Fibroblast of lung (primary cell): ENCODE measurements around the gene ADAMTS14. TPM values are rescaled to one million over a fixed set of nuclear protein-coding genes. Genes with fewer than 3 reads are reported as not detected.

Source experiments
- DNase-seq, 2 donors: peaks; one replicate each; pipeline versions ENCODE4 v3.0.0 to v3.0.0-alpha.2; 2010; ENCODE audit warnings: low read depth in 2 of 2
- H2AFZ ChIP-seq: 2 replicates; pipeline ENCODE4 v1.5.1; 2012; ENCODE audit warnings: low read length, control low read depth, inconsistent platforms
- H3K27ac ChIP-seq: 2 replicates; pipeline ENCODE4 v1.5.1; 2011; ENCODE audit warnings: low read length, control low read depth; ENCODE audit not compliant: insufficient read depth
- H3K27me3 ChIP-seq: 2 replicates; pipeline ENCODE4 v1.5.1; 2011; ENCODE audit warnings: mild to moderate bottlenecking, low read length; ENCODE audit not compliant: control insufficient read depth, insufficient read depth
- H3K36me3 ChIP-seq: 2 replicates; pipeline ENCODE4 v1.5.1; 2011; ENCODE audit warnings: low read length; ENCODE audit not compliant: control insufficient read depth, insufficient read depth
- H3K4me1 ChIP-seq: 2 replicates; pipeline ENCODE4 v1.5.1; 2011; ENCODE audit warnings: low read length; ENCODE audit not compliant: control insufficient read depth, insufficient read depth; ENCODE audit errors: extremely low read depth
- H3K4me2 ChIP-seq: 2 replicates; pipeline ENCODE4 v1.5.1; 2011; ENCODE audit warnings: low read length, control low read depth; ENCODE audit not compliant: insufficient read depth; ENCODE audit errors: extremely low read depth
- H3K4me3 ChIP-seq, 4 experiments: fragments of 200-600 bp in 1 of 4; sonication (generic) in 1 of 4; replicated peaks in 1 of 4; 2 replicates each; pipeline ENCODE4 v1.5.1; 2011 to 2016; ENCODE audit warnings: low read length in 4 of 4, low read depth in 3 of 4, mild to moderate bottlenecking in 3 of 4, control low read depth in 2 of 4, inconsistent platforms in 1 of 4, mixed read lengths in 1 of 4; ENCODE audit not compliant: insufficient read depth in 1 of 4; ENCODE audit errors: control extremely low read depth in 1 of 4
- H3K79me2 ChIP-seq: 2 replicates; pipeline ENCODE4 v1.5.1; 2012; ENCODE audit warnings: mild to moderate bottlenecking, low read length, inconsistent platforms; ENCODE audit not compliant: control insufficient read depth, insufficient read depth
- H3K9ac ChIP-seq: 2 replicates; pipeline ENCODE4 v1.5.1; 2011; ENCODE audit warnings: mild to moderate bottlenecking, low read length, control low read depth; ENCODE audit not compliant: insufficient read depth
- H3K9me3 ChIP-seq: 2 replicates; pipeline ENCODE4 v1.5.1; 2012; ENCODE audit warnings: low read depth, low read length; ENCODE audit not compliant: control insufficient read depth, insufficient read depth
- H4K20me1 ChIP-seq: 2 replicates; pipeline ENCODE4 v1.5.1; 2011; ENCODE audit warnings: low read length; ENCODE audit not compliant: control insufficient read depth, insufficient read depth; ENCODE audit errors: extremely low read depth
- EZH2 ChIP-seq: IDR thresholded peaks from 2 replicates; pipeline ENCODE4 v1.5.1; 2012; ENCODE audit warnings: low read length, control low read depth, mild to moderate bottlenecking; ENCODE audit errors: missing control alignments
- polyA plus RNA-seq, 2 donors: library from polyadenylated mRNA; depleted of rRNA in 1 of 2; stranded (reverse) in 1 of 2; unstranded in 1 of 2; fragments of >200 nt; gene quantifications; 2 replicates each; pipeline ENCODE4 v1.2.1, GENCODE V29; 2011 to 2012; ENCODE audit warnings: missing spikeins in 1 of 2
- total RNA-seq: library from RNA; depleted of rRNA; stranded (reverse); fragments of >200 nt; gene quantifications from 2 replicates; pipeline ENCODE4 v1.2.1, GENCODE V29; 2014
- TF ChIP-seq, protein P1 (sequence below), 2 donors: IDR thresholded peaks in 1 of 2; conservative IDR thresholded peaks in 1 of 2; 1 replicate in 1 of 2; 2 replicates in 1 of 2; pipeline ENCODE4 v1.5.1; 2011 to 2012; ENCODE audit warnings: low read length in 2 of 2, control low read depth in 1 of 2, inconsistent platforms in 1 of 2, low read depth in 1 of 2, mild to moderate bottlenecking in 1 of 2

Gene ADAMTS14
- total and polyA plus RNA-seq, 2 donors (not counting 1 experiment from before 2014, with no cell fraction given), result 4.1 to 6.2 TPM

DNA sequence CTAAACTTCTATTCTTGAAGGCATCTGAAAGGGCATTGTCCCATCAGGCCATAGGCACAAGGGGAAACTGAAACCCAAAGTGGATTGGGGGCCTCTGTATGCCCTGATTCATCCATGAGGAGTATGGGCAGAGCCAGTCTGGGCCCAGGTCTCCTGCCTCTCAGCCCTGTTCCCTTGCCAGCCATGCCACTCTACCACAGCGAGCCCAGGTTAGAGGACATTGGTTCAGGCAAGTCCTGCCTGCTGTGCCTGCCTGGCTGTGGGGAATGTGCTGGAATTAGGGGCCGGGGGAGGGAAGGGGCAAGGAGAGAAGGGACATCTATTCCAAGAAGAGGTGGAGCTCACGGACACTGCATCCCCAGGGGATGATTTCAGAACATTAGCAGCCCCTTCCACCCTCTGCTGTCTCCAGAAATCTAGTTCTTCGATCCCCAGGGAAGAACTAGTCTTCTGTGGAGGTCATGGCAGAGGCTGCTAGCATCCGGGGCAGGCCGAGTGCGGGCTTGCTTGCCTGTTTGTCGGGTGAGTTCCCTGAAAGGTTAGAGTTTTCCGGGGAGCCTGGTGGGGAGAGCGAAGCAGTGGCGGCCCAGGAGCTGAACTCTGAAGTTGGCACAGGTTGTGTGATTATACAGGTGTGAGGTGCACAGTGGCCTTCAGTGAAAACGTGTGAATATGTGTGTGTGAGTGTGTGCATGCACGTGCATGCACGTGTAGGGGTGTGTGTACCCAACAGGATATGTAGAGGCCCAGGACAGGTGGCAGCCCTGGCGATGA is 75.1 kb downstream of the ADAMTS14 start:
- Histone ChIP-seq H3K79me2 (no peaks in the 10 kb centered on the region), H3K9ac (no peak overlapping the region), H3K27me3 (no peaks in the 10 kb centered on the region), H3K27ac (no peak overlapping the region), H2AFZ (no peak overlapping the region), H3K4me1 (no peaks in the 10 kb centered on the region), H4K20me1 (no peaks in the 10 kb centered on the region), H3K36me3 (peaks cover 3% of the 10 kb centered on the region), H3K4me2 (no peak overlapping the region), H3K9me3 (no peaks in the 10 kb centered on the region), H3K4me3 (no peak overlapping the region)
- TF ChIP-seq, protein P1, sequence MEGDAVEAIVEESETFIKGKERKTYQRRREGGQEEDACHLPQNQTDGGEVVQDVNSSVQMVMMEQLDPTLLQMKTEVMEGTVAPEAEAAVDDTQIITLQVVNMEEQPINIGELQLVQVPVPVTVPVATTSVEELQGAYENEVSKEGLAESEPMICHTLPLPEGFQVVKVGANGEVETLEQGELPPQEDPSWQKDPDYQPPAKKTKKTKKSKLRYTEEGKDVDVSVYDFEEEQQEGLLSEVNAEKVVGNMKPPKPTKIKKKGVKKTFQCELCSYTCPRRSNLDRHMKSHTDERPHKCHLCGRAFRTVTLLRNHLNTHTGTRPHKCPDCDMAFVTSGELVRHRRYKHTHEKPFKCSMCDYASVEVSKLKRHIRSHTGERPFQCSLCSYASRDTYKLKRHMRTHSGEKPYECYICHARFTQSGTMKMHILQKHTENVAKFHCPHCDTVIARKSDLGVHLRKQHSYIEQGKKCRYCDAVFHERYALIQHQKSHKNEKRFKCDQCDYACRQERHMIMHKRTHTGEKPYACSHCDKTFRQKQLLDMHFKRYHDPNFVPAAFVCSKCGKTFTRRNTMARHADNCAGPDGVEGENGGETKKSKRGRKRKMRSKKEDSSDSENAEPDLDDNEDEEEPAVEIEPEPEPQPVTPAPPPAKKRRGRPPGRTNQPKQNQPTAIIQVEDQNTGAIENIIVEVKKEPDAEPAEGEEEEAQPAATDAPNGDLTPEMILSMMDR (conservative IDR thresholded peaks at IDR 0.05 in 1 of 2, IDR thresholded peaks at IDR 0.05 in 1 of 2; ENCODE audit: low read depth in 1 of 2, low read length in 2 of 2), result no peak
- no peak for TF ChIP-seq EZH2
- no peak for DNase-seq

DNA sequence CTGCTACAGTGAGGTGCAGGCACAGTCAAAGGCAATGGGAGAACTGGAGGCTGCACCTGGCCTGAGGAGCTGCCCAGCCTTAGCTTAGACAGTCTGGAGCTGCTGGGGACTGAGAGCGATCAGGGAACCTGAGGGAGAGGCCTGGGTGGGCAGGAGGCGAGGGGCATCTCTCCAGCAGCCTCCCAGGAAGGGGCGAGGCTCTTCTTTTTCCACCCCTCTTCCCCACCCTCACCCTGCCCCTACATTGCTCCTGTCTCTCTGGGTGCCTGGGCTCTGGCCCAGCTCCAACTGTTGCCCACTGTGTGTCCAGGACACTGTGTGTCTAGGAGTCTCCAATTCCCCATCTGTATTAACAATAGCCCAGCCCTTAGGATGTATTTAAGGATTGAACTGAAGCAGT is 76.0 kb downstream of the ADAMTS14 start:
- Histone ChIP-seq H3K4me2 (no peak overlapping the region), H3K27me3 (no peaks in the 10 kb centered on the region), H3K36me3 (peaks cover 3% of the 10 kb centered on the region), H2AFZ (no peak overlapping the region), H3K4me1 (no peaks in the 10 kb centered on the region), H3K79me2 (no peaks in the 10 kb centered on the region), H4K20me1 (no peaks in the 10 kb centered on the region), H3K4me3 (no peak overlapping the region), H3K27ac (no peak overlapping the region), H3K9me3 (no peaks in the 10 kb centered on the region), H3K9ac (no peak overlapping the region)
- DNase-seq, result no peak
- no peak for TF ChIP-seq EZH2
- TF ChIP-seq, protein P1 (conservative IDR thresholded peaks at IDR 0.05 in 1 of 2, IDR thresholded peaks at IDR 0.05 in 1 of 2; ENCODE audit: low read depth in 1 of 2, low read length in 2 of 2), result no peak

DNA sequence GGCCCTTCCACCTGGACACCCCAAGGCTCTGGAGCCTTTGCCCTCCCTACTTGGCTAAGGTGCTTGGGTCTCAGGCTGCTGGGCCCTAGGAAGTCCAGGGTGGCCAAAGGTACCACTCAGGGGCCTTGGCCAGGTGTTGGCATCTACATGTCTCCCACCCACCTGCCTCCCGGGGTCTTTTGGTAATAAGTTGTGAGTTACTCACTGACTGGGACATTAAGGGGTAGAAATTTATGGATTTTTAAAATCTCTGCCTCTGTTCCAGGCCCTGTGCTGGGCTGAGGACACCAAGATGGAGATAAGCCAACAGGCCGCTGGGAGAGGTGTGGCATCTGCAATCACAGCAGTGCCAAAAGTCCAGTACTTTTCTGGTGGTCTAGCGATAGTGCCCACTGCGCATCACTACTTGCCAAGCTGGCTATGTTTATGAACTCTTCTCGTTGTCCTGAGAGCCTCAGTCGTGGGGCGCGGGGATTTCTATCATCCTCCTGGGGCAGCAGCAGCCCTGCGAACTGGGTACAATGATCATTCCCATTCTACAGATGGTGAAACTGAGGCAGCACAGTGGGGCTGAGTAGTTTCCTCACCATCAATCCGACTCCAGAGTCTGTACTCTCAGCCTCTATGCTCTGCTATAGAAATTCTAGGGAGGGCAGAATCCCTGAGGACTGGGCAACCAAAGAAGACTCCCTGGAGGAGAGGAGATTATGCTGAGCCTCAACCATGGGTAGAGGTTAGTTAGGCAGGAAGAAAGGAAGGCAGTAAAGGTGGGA is 76.7 kb downstream of the ADAMTS14 start:
- H3K27ac ChIP-seq, result no peak overlapping the region
- H3K9me3 ChIP-seq, result no peaks in the 10 kb centered on the region
- no peak overlapping the region for H2AFZ ChIP-seq
- no peak overlapping the region for H3K4me3 ChIP-seq
- H3K36me3 ChIP-seq, result peaks cover 1% of the 10 kb centered on the region
- no peaks in the 10 kb centered on the region for H4K20me1 ChIP-seq
- no peak overlapping the region for H3K4me2 ChIP-seq
- DNase-seq, result no peak
- H3K4me1 ChIP-seq, result no peaks in the 10 kb centered on the region
- H3K27me3 ChIP-seq, result no peaks in the 10 kb centered on the region
- H3K9ac ChIP-seq, result no peak overlapping the region
- TF ChIP-seq, protein P1 (conservative IDR thresholded peaks at IDR 0.05 in 1 of 2, IDR thresholded peaks at IDR 0.05 in 1 of 2; ENCODE audit: low read depth in 1 of 2, low read length in 2 of 2), result no peak
- no peak for TF ChIP-seq EZH2
- no peaks in the 10 kb centered on the region for H3K79me2 ChIP-seq
